Osteoblast (primary cell): Measurements from ENCODE around the gene MYL5. TPM values are rescaled to one million over a fixed set of nuclear protein-coding genes. Genes with fewer than 3 reads are reported as not detected.

Experiments used
- DNase-seq: peaks from one replicate; pipeline ENCODE4 v3.0.0; 2011; ENCODE audit warnings: low spot score, mixed read lengths; ENCODE audit not compliant: insufficient read length; ENCODE audit errors: missing footprints
- H2AFZ ChIP-seq: 2 replicates; pipeline ENCODE4 v1.6.0; 2011; ENCODE audit warnings: mild to moderate bottlenecking, low read length
- H3K27ac ChIP-seq: 2 replicates; pipeline ENCODE4 v1.5.1; 2011; ENCODE audit warnings: mild to moderate bottlenecking, low read depth, low read length, moderate library complexity
- H3K27me3 ChIP-seq: 2 replicates; pipeline ENCODE4 v1.6.0; 2012; ENCODE audit warnings: mild to moderate bottlenecking, control low read depth, inconsistent platforms, low read length, moderate library complexity; ENCODE audit not compliant: insufficient read depth
- H3K36me3 ChIP-seq: 2 replicates; pipeline ENCODE4 v1.5.1; 2011; ENCODE audit warnings: mild to moderate bottlenecking, low read length, control low read depth, moderate library complexity; ENCODE audit not compliant: insufficient read depth
- H3K4me1 ChIP-seq: 2 replicates; pipeline ENCODE4 v1.5.1; 2011; ENCODE audit warnings: mild to moderate bottlenecking, low read length, control low read depth, moderate library complexity; ENCODE audit not compliant: insufficient read depth
- H3K4me2 ChIP-seq: 2 replicates; pipeline ENCODE4 v1.6.0; 2011; ENCODE audit warnings: mild to moderate bottlenecking, low read length; ENCODE audit not compliant: insufficient read depth
- H3K4me3 ChIP-seq: fragments of 200-600 bp; sonication (generic); 3 replicates; pipeline ENCODE4 v1.5.1; 2012; ENCODE audit warnings: mild to moderate bottlenecking, low read length, inconsistent platforms; ENCODE audit not compliant: insufficient read depth
- H3K79me2 ChIP-seq: 2 replicates; pipeline ENCODE4 v1.6.0; 2012; ENCODE audit warnings: mild to moderate bottlenecking, low read length, control low read depth, inconsistent platforms; ENCODE audit not compliant: insufficient read depth
- H3K9me3 ChIP-seq: 2 replicates; pipeline ENCODE4 v1.5.1; 2011; ENCODE audit warnings: low read depth, low read length, control low read depth
- H4K20me1 ChIP-seq: 2 replicates; pipeline ENCODE4 v1.6.0; 2012; ENCODE audit warnings: mild to moderate bottlenecking, low read length, control low read depth; ENCODE audit not compliant: insufficient read depth
- CTCF ChIP-seq: IDR thresholded peaks from 2 replicates; pipeline ENCODE4 v1.5.1; 2011; ENCODE audit warnings: mild to moderate bottlenecking, low read depth, low read length, moderate library complexity; ENCODE audit errors: extremely low read depth
- total RNA-seq: library from RNA; depleted of rRNA; stranded (reverse); fragments of >200 nt; gene quantifications from 2 replicates; pipeline ENCODE4 v1.2.3, GENCODE V29; 2012

Gene MYL5
- total RNA-seq, 1 donor: 22.8 TPM

DNA sequence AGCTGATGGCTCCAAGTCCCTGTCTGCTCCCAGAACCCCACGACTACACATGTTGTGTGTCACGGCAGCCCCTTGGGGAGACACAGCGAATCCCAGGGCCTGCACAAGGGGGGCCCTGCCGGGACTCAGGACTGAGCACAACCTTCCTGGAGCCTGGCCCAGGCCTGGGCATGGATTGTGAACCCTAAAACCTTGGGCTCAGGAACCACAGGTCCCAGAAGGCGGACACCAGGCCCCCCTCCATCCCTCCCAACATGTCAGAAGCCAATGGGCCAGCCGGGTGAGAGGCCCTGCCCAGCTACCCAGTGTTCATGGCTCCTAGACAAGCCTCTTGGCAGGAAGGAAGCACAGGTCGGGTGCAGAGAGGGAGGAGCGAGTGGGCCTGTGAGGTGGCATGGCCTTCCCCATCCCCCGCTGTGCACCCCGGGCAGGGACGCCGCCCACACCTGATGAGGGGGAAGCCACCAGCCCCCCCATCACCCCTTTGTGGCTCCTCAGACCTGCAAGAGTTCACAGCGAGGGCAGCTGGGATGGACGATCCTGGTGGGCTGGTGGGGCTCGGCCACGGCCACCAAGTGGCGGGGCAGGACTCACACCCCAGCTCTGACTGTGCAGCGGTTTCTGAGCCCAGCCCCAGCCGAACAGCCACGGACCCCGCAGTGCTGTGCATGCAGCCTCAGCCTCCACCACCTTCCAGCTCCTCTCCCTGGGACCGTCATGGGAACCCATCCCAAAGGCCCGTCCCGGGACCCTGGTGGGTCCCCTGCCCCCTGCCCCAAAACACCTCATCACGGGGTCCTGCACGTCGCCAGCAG lies 45.3 kb upstream of the MYL5 start:
- Histone ChIP-seq H3K27me3 (no peaks in the 10 kb centered on the region), H3K4me3 (no peak overlapping the region), H3K4me1 (no peaks in the 10 kb centered on the region), H3K4me2 (no peak overlapping the region), H3K27ac (no peak overlapping the region), H2AFZ (no peak overlapping the region), H3K9me3 (no peaks in the 10 kb centered on the region), H3K36me3 (no peaks in the 10 kb centered on the region), H4K20me1 (no peaks in the 10 kb centered on the region), H3K79me2 (no peaks in the 10 kb centered on the region)
- peak; percentile 58 for DNase-seq
- no peak for TF ChIP-seq CTCF

DNA sequence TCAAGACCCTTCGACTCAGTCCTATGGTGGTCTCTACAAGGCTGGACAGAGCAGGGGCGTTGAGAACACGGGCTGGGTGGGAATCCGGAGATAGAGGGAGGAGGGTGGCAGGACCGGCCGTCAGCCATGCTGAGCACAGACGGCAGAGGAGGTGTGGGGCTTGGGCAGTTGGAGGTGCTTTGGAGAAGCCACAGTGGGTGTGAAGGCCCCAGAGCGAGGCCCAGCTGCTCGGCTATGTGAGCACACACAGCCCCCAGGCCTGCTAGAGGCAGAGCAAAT lies 44.8 kb upstream of the MYL5 start:
- Histone ChIP-seq H2AFZ (no peak overlapping the region), H3K27ac (no peak overlapping the region), H3K4me2 (no peak overlapping the region)

GRCh38 chr4:629915-630641 lies 44.3 kb upstream of the MYL5 start:
- H3K27me3 ChIP-seq: no peaks in the 10 kb centered on the region
- no peaks in the 10 kb centered on the region for H3K4me1 ChIP-seq
- no peak overlapping the region for H3K27ac ChIP-seq
- no peak overlapping the region for H3K4me2 ChIP-seq
- TF ChIP-seq CTCF: no peak
- no peaks in the 10 kb centered on the region for H4K20me1 ChIP-seq
- no peaks in the 10 kb centered on the region for H3K36me3 ChIP-seq
- no peak overlapping the region for H3K4me3 ChIP-seq
- H2AFZ ChIP-seq: no peak overlapping the region
- peak; percentile 73 for DNase-seq
- H3K79me2 ChIP-seq: no peaks in the 10 kb centered on the region
- H3K9me3 ChIP-seq: no peaks in the 10 kb centered on the region

More for the DNA sequence above, 44.8 kb upstream of the MYL5 start:
- Histone ChIP-seq H3K9me3 (no peaks in the 10 kb centered on the region), H3K4me1 (no peaks in the 10 kb centered on the region), H3K4me3 (no peak overlapping the region), H4K20me1 (no peaks in the 10 kb centered on the region), H3K79me2 (no peaks in the 10 kb centered on the region), H3K27me3 (no peaks in the 10 kb centered on the region), H3K36me3 (no peaks in the 10 kb centered on the region)
- no peak for TF ChIP-seq CTCF
- no peak for DNase-seq

DNA sequence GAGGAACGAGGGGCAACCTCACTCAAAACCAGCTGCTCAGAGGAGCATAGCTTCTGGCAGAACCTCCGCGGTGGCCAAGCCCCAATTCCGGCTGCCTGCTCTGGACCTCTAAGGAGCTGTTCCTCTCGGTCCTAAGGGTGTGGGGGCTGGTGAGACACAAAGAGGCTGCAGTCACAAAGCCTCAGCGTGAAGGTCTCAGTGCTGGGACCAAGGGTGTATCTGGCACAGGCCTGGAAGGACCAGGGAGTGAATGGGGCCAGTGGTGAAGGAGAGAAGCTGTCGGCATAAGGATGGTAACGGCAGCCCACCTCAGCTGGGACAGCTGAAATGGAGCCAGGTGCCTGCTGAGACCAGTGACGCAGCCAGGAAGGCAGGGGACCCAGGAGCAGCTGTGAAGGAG lies 43.7 kb upstream of the MYL5 start:
- Histone ChIP-seq H2AFZ (no peak overlapping the region), H3K27me3 (no peaks in the 10 kb centered on the region), H3K79me2 (no peaks in the 10 kb centered on the region), H3K4me2 (no peak overlapping the region), H3K36me3 (no peaks in the 10 kb centered on the region), H3K9me3 (no peaks in the 10 kb centered on the region), H3K27ac (no peak overlapping the region), H4K20me1 (no peaks in the 10 kb centered on the region), H3K4me1 (no peaks in the 10 kb centered on the region), H3K4me3 (no peak overlapping the region)
- peak; percentile 63 for DNase-seq
- TF ChIP-seq CTCF: no peak
